HepG2 (cell line): ENCODE results near the gene TATDN3. TPM values are rescaled to one million over a fixed set of nuclear protein-coding genes. Genes with fewer than 3 reads are reported as not detected.

ENCODE experiments used
- CBFB ChIP-seq: sonication (generic); formaldehyde crosslinking; IDR thresholded peaks from 2 replicates; pipeline ENCODE4 v1.4.0; 2020; ENCODE audit warnings: missing genetic modification reagents
- KAT8 ChIP-seq: IDR thresholded peaks from 2 replicates; pipeline ENCODE4 v1.6.1; 2016; ENCODE audit warnings: missing genetic modification reagents, missing compliant biosample characterization
- REL ChIP-seq: sonication (generic); formaldehyde crosslinking; conservative IDR thresholded peaks from 2 replicates; pipeline ENCODE4 v1.8.0; 2022; ENCODE audit warnings: mild to moderate bottlenecking, missing genetic modification reagents, moderate library complexity
- ZNF136 ChIP-seq: sonication (generic); formaldehyde crosslinking; IDR thresholded peaks from 2 replicates; pipeline ENCODE4 v1.8.1; 2022; ENCODE audit warnings: low read depth, mild to moderate bottlenecking, moderate library complexity, missing genetic modification reagents
- ZNF205 ChIP-seq: IDR thresholded peaks from 2 replicates; pipeline ENCODE4 v1.6.1; 2018; ENCODE audit warnings: missing biosample characterization, missing genetic modification reagents
- ZNF33A ChIP-seq: sonication (generic); formaldehyde crosslinking; IDR thresholded peaks from 2 replicates; pipeline ENCODE4 v1.5.1; 2020; ENCODE audit warnings: missing genetic modification reagents, mild to moderate bottlenecking, moderate library complexity, borderline replicate concordance
- ZNF510 ChIP-seq: sonication (generic); formaldehyde crosslinking; IDR thresholded peaks from 2 replicates; pipeline ENCODE4 v1.4.0; 2020; ENCODE audit warnings: low read depth, mild to moderate bottlenecking, missing genetic modification reagents
- polyA plus RNA-seq, 8 experiments: library from polyadenylated mRNA; depleted of rRNA in 3 of 8; stranded (reverse) in 7 of 8; unstranded in 1 of 8; fragments of >200 nt; fragmentation: Illumina TruSeq in 4 of 8; extraction: Trizol in 4 of 8; gene quantifications; 2 replicates each; pipeline versions ENCODE4 v1.2.1 to v1.2.3, GENCODE V29; 2011 to 2016; ENCODE audit warnings: low read depth in 4 of 8, missing spikeins in 1 of 8, mixed read lengths in 1 of 8; ENCODE audit not compliant: insufficient read depth in 1 of 8
- total RNA-seq, 5 experiments: library from RNA; depleted of rRNA; stranded (reverse); fragments of >200 nt; fragmentation: Illumina TruSeq; extraction: Trizol; gene quantifications; 2 replicates each; pipeline ENCODE4 v1.2.3, GENCODE V29; 2016; ENCODE audit warnings: low read depth in 1 of 5
- TF ChIP-seq, protein P1 (sequence below): sonication (generic); formaldehyde crosslinking; IDR thresholded peaks from 2 replicates; pipeline ENCODE4 v1.4.0; 2020; ENCODE audit warnings: low read depth, missing genetic modification reagents
- TF ChIP-seq, protein P2 (sequence below): sonication (generic); formaldehyde crosslinking; IDR thresholded peaks from 2 replicates; pipeline ENCODE4 v1.5.0; 2020; ENCODE audit warnings: mild to moderate bottlenecking, missing genetic modification reagents, borderline replicate concordance
- TF ChIP-seq, protein P3 (sequence below): IDR thresholded peaks from 2 replicates; pipeline ENCODE4 v1.6.1; 2018; ENCODE audit warnings: missing genetic modification reagents
- TF ChIP-seq, protein P4 (sequence below): sonication (generic); formaldehyde crosslinking; IDR thresholded peaks from 2 replicates; pipeline ENCODE4 v1.4.0; 2020; ENCODE audit warnings: mild to moderate bottlenecking, missing genetic modification reagents

The TATDN3 gene
- total and polyA plus RNA-seq, 2 of the 13 experiments (the other 11 are each of a cell fraction or from before 2014, with no cell fraction given): 7.3 to 8.6 TPM

DNA sequence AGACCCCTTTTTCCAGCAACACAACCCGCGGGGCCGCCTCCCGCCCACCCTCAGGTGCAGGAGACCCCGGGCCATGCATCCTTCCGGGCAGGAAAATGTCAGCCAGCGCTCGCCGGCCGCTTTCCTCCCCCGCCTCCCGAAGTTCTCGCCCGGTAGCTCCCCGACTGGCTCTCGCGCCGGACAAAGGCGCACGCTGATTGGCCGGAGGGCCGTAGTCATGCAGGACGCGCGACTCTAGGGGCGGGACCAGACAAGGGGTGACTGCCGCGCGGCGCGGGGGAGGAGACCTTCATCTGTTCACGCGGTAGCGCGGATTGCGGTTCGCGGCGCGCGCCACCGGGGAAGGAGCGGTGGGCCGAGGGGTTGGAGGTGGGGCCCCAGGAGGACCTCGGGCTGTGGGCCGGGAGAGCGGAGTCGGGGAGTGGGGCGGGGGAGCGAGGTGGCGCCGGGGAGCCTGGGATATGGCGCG, 66.3 kb downstream of the TATDN3 start, which contains the start of gene FLVCR1 (continued):
- 0 out of 2 replicates have a peak, but pooled peaks have one; percentile 23 for TF ChIP-seq ZNF136
- TF ChIP-seq, protein P1, sequence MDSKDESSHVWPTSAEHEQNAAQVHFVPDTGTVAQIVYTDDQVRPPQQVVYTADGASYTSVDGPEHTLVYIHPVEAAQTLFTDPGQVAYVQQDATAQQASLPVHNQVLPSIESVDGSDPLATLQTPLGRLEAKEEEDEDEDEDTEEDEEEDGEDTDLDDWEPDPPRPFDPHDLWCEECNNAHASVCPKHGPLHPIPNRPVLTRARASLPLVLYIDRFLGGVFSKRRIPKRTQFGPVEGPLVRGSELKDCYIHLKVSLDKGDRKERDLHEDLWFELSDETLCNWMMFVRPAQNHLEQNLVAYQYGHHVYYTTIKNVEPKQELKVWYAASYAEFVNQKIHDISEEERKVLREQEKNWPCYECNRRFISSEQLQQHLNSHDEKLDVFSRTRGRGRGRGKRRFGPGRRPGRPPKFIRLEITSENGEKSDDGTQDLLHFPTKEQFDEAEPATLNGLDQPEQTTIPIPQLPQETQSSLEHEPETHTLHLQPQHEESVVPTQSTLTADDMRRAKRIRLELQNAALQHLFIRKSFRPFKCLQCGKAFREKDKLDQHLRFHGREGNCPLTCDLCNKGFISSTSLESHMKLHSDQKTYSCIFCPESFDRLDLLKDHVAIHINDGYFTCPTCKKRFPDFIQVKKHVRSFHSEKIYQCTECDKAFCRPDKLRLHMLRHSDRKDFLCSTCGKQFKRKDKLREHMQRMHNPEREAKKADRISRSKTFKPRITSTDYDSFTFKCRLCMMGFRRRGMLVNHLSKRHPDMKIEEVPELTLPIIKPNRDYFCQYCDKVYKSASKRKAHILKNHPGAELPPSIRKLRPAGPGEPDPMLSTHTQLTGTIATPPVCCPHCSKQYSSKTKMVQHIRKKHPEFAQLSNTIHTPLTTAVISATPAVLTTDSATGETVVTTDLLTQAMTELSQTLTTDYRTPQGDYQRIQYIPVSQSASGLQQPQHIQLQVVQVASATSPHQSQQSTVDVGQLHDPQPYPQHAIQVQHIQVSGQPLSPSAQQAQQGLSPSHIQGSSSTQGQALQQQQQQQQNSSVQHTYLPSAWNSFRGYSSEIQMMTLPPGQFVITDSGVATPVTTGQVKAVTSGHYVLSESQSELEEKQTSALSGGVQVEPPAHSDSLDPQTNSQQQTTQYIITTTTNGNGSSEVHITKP (CRISPR knock-in tag): no peak
- TF ChIP-seq CBFB (CRISPR knock-in tag): peak; percentile 65
- no peak for TF ChIP-seq ZNF33A
- 0 out of 2 replicates have a peak, but pooled peaks have one; percentile 16 for TF ChIP-seq ZNF205
- peak; percentile 44 for TF ChIP-seq KAT8 (CRISPR knock-in tag)
- 0 out of 2 replicates have a peak, but pooled peaks have one; percentile 25 for TF ChIP-seq REL (CRISPR knock-in tag)
- TF ChIP-seq, protein P2, sequence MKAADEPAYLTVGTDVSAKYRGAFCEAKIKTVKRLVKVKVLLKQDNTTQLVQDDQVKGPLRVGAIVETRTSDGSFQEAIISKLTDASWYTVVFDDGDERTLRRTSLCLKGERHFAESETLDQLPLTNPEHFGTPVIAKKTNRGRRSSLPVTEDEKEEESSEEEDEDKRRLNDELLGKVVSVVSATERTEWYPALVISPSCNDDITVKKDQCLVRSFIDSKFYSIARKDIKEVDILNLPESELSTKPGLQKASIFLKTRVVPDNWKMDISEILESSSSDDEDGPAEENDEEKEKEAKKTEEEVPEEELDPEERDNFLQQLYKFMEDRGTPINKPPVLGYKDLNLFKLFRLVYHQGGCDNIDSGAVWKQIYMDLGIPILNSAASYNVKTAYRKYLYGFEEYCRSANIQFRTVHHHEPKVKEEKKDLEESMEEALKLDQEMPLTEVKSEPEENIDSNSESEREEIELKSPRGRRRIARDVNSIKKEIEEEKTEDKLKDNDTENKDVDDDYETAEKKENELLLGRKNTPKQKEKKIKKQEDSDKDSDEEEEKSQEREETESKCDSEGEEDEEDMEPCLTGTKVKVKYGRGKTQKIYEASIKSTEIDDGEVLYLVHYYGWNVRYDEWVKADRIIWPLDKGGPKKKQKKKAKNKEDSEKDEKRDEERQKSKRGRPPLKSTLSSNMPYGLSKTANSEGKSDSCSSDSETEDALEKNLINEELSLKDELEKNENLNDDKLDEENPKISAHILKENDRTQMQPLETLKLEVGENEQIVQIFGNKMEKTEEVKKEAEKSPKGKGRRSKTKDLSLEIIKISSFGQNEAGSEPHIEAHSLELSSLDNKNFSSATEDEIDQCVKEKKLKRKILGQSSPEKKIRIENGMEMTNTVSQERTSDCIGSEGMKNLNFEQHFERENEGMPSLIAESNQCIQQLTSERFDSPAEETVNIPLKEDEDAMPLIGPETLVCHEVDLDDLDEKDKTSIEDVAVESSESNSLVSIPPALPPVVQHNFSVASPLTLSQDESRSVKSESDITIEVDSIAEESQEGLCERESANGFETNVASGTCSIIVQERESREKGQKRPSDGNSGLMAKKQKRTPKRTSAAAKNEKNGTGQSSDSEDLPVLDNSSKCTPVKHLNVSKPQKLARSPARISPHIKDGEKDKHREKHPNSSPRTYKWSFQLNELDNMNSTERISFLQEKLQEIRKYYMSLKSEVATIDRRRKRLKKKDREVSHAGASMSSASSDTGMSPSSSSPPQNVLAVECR (CRISPR knock-in tag): peak; percentile 92; the same call in 1 of the 2 replicates
- TF ChIP-seq ZNF510 (CRISPR knock-in tag): peak; percentile 15
- TF ChIP-seq, protein P3, sequence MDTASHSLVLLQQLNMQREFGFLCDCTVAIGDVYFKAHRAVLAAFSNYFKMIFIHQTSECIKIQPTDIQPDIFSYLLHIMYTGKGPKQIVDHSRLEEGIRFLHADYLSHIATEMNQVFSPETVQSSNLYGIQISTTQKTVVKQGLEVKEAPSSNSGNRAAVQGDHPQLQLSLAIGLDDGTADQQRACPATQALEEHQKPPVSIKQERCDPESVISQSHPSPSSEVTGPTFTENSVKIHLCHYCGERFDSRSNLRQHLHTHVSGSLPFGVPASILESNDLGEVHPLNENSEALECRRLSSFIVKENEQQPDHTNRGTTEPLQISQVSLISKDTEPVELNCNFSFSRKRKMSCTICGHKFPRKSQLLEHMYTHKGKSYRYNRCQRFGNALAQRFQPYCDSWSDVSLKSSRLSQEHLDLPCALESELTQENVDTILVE: peak; percentile 14; the same call in 1 of the 2 replicates
- TF ChIP-seq, protein P4, sequence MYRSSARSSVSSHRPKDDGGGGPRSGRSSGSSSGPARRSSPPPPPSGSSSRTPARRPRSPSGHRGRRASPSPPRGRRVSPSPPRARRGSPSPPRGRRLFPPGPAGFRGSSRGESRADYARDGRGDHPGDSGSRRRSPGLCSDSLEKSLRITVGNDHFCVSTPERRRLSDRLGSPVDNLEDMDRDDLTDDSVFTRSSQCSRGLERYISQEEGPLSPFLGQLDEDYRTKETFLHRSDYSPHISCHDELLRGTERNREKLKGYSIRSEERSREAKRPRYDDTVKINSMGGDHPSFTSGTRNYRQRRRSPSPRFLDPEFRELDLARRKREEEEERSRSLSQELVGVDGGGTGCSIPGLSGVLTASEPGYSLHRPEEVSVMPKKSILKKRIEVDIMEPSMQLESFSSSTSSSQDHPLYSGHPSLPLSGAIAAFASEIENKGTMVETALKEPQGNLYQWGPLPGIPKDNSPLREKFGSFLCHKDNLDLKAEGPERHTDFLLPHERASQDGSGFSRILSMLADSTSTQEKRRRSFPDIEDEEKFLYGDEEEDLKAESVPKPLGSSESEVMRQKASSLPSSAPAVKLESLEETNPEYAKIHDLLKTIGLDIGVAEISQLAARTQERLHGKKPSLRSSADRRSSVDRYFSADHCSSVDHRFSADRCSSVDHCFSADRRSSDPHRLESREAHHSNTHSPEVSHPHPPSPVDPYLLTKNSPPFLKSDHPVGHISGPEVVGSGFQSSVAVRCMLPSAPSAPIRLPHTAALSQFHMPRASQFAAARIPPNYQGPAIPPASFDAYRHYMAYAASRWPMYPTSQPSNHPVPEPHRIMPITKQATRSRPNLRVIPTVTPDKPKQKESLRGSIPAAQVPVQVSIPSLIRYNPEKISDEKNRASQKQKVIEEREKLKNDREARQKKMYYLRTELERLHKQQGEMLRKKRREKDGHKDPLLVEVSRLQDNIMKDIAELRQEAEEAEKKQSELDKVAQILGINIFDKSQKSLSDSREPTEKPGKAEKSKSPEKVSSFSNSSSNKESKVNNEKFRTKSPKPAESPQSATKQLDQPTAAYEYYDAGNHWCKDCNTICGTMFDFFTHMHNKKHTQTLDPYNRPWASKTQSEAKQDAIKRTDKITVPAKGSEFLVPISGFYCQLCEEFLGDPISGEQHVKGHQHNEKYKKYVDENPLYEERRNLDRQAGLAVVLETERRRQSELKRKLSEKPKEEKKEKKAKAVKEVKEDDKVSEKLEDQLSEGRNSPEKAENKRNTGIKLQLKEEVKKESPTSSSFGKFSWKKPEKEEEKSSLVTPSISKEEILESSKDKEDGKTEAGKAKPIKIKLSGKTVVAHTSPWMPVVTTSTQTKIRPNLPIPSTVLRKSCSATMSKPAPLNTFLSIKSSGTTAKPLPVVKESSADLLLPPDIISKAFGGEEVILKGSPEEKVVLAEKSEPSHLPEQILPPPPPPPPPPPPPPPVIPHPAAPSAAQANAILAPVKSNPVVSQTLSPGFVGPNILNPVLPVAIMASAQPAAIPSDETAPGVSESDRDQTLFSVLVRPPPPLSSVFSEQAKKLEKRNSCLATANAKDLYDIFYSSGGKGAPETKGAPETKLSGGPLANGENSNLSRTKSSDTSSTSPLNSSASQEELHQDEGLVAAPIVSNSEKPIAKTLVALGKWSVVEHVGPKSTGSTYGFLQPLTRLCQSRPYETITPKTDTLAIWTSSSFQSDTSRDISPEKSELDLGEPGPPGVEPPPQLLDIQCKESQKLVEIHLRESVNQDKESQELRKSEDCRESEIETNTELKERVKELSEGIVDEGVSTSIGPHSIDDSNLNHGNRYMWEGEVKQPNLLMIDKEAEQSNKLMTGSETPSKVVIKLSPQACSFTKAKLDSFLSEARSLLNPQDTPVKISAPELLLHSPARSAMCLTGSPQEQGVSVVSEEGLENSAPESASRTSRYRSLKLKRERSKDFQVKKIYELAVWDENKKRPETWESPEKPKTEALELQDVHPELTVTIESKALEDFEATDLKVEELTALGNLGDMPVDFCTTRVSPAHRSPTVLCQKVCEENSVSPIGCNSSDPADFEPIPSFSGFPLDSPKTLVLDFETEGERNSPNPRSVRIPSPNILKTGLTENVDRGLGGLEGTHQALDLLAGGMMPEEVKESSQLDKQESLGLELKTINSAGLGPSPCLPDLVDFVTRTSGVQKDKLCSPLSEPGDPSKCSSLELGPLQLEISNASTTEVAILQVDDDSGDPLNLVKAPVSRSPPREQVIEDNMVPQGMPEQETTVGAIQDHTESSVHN: no peak
